NB4 (cell line): ENCODE measurements around the gene ARID4A.

Experiments
- MYC ChIP-seq: IDR thresholded peaks from 2 replicates; pipeline ENCODE4 v1.6.1; 2011; ENCODE audit warnings: low read depth, low read length
- POLR2A ChIP-seq: IDR thresholded peaks from 2 replicates; pipeline ENCODE4 v1.6.1; 2011; ENCODE audit warnings: mild to moderate bottlenecking; ENCODE audit not compliant: insufficient read length; ENCODE audit errors: extremely low read depth
- TF ChIP-seq, protein P1 (sequence below): IDR thresholded peaks from one replicate; pipeline ENCODE4 v1.5.1; 2012; ENCODE audit warnings: low read depth, low read length
- TF ChIP-seq, protein P2 (sequence below): IDR thresholded peaks from 2 replicates; pipeline ENCODE4 v1.6.1; 2011; ENCODE audit warnings: low read depth, low read length

DNA sequence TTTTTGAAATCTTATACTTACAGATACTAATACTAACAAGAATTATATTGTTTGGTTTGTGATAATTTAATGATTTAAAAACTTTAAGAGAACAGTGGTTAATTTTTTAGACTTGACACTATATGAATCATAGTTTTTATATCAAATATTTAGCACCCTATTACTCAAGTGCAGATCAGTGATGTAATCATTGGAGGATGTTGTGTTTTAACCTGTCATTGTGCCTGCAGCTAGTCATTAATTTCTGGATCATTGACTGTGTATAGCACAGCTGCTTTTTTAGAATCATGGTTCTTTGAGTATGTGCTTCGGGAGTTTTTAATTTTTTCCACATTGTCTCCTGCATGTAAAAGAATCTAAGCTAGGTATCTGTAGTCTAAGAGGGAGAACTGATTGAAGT, 17.3 kb downstream of the ARID4A start:
- TF ChIP-seq, protein P1, sequence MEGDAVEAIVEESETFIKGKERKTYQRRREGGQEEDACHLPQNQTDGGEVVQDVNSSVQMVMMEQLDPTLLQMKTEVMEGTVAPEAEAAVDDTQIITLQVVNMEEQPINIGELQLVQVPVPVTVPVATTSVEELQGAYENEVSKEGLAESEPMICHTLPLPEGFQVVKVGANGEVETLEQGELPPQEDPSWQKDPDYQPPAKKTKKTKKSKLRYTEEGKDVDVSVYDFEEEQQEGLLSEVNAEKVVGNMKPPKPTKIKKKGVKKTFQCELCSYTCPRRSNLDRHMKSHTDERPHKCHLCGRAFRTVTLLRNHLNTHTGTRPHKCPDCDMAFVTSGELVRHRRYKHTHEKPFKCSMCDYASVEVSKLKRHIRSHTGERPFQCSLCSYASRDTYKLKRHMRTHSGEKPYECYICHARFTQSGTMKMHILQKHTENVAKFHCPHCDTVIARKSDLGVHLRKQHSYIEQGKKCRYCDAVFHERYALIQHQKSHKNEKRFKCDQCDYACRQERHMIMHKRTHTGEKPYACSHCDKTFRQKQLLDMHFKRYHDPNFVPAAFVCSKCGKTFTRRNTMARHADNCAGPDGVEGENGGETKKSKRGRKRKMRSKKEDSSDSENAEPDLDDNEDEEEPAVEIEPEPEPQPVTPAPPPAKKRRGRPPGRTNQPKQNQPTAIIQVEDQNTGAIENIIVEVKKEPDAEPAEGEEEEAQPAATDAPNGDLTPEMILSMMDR, result no peak
- TF ChIP-seq POLR2A, result no peak
- TF ChIP-seq, protein P2, sequence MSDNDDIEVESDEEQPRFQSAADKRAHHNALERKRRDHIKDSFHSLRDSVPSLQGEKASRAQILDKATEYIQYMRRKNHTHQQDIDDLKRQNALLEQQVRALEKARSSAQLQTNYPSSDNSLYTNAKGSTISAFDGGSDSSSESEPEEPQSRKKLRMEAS, result no peak
- TF ChIP-seq MYC, result no peak
